ENCODE data around the gene HINFP. TPM values are rescaled to one million over a fixed set of nuclear protein-coding genes. Genes with fewer than 3 reads are reported as not detected.

The HINFP gene
- total RNA-seq, 2 donors from 2014 or later = 11.9 to 28.3 TPM

DNA sequence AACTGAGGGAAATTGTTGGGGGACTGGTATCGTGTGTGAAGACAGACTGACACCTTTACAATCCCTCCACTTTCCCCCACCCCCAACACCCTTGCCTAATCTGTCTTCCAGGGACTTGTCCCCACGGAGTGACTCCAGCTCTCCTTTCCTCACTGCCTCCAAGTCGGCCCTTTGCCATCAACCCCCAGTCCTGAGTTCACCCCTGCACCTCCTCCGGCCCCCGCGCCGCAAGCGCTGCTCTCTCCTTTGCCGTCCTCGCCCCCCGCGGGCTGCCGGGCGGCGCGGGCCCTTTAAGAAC lies 27.3 kb downstream of the HINFP start:
- Histone ChIP-seq H3K27ac (no peak overlapping the region), H3K27me3 (peaks cover 0 to 11% of the 10 kb centered on the region in 2 donors), H3K9me3 (no peaks in the 10 kb centered on the region), H3K36me3 (replicated peaks in 1 of 2; ENCODE audit: insufficient read depth in 1 of 2, low read depth in 2 of 2) (no peaks in the 10 kb centered on the region), H3K4me1 (peaks cover 17% of the 10 kb centered on the region), H3K4me3 (peak overlapping the region in 1 of 2 donors; percentile 18)
- DNase-seq (no peak), ATAC-seq (peak; percentile 2)
- TF ChIP-seq, protein P1, sequence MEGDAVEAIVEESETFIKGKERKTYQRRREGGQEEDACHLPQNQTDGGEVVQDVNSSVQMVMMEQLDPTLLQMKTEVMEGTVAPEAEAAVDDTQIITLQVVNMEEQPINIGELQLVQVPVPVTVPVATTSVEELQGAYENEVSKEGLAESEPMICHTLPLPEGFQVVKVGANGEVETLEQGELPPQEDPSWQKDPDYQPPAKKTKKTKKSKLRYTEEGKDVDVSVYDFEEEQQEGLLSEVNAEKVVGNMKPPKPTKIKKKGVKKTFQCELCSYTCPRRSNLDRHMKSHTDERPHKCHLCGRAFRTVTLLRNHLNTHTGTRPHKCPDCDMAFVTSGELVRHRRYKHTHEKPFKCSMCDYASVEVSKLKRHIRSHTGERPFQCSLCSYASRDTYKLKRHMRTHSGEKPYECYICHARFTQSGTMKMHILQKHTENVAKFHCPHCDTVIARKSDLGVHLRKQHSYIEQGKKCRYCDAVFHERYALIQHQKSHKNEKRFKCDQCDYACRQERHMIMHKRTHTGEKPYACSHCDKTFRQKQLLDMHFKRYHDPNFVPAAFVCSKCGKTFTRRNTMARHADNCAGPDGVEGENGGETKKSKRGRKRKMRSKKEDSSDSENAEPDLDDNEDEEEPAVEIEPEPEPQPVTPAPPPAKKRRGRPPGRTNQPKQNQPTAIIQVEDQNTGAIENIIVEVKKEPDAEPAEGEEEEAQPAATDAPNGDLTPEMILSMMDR (IDR thresholded peaks at IDR 0.05) = no peak
- TF ChIP-seq POLR2A (IDR thresholded peaks at IDR 0.05) = no peak
- 1 to 3% methylated on average over 13 to 16 of the region's 16 CpGs for WGBS, 2 donors
- intact Hi-C loops (cut with DNase I) = no loop called here

GRCh38 chr11:119149018-119149785 lies 27.8 kb downstream of the HINFP start, which contains the start of gene ABCG4:
Gene ABCG4 (plus strand): TSS chr11:119149052. CDS start chr11:119149966, 914 bp downstream.
- Histone ChIP-seq H3K4me1 (peaks cover 17% of the 10 kb centered on the region), H3K4me3 (peak within 1 kb of the TSS in 1 of 2 donors; percentile 18), H3K27me3 (peaks cover 0 to 11% of the 10 kb centered on the region in 2 donors), H3K9me3 (no peaks in the 10 kb centered on the region), H3K27ac (no peak within 1 kb of the TSS), H3K36me3 (replicated peaks in 1 of 2; ENCODE audit: insufficient read depth in 1 of 2, low read depth in 2 of 2) (no peaks in the 10 kb centered on the region)
- TF ChIP-seq, protein P1 (IDR thresholded peaks at IDR 0.05) = no peak
- no peak for TF ChIP-seq POLR2A (IDR thresholded peaks at IDR 0.05)
- peak in 2 of 4 donors; percentile 33 to 35 for DNase-seq
- peak; percentile 34 for ATAC-seq
- intact Hi-C loops (cut with DNase I) = no loop called here
- WGBS, 2 donors = 0 to 1% methylated on average over 5 to 44 of the region's 73 CpGs

- no peak for ATAC-seq
- Histone ChIP-seq H3K27ac (no peak overlapping the region), H3K9me3 (no peaks in the 10 kb centered on the region), H3K27me3 (peaks cover 0 to 11% of the 10 kb centered on the region in 2 donors), H3K4me3 (no peak overlapping the region), H3K36me3 (replicated peaks in 1 of 2; ENCODE audit: insufficient read depth in 1 of 2, low read depth in 2 of 2) (no peaks in the 10 kb centered on the region), H3K4me1 (peaks cover 17% of the 10 kb centered on the region)
- DNase-seq = no peak
- TF ChIP-seq, protein P1 (IDR thresholded peaks at IDR 0.05) = no peak
- no peak for TF ChIP-seq POLR2A (IDR thresholded peaks at IDR 0.05)
- intact Hi-C loops (cut with DNase I) = no loop called here
- 33 to 41% methylated on average over 20 to 32 of the region's 33 CpGs for WGBS, 2 donors
Measured at GRCh38 chr11:119149786-119150275, 28.5 kb downstream of the HINFP start.

DNA sequence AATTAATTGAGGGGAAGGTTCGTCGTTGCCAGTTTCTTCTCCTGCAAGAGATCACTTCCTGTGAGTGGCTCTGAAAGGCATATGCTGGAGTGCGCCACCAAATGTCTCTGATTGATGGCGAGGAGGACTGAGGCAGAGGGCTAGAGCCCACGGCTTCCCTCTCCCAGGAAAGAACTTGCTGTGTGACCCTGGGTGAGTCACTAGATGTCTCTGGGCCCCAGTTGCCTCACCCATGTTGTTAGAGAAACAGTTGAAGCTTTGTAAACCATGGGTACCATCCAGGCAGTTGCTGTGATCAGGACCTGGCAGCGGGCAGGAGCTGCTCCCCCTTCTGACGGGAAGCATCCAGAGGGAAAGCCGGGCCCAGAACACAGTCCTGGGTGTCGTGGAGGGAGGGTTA lies 30.7 kb downstream of the HINFP start:
- no peak for ATAC-seq
- intact Hi-C loops (cut with DNase I) = no loop called here
- 79 to 83% methylated on average over 9 of the region's 9 CpGs for WGBS, 2 donors
- Histone ChIP-seq H3K4me3 (no peak overlapping the region), H3K27ac (no peak overlapping the region), H3K9me3 (no peaks in the 10 kb centered on the region), H3K36me3 (replicated peaks in 1 of 2; ENCODE audit: insufficient read depth in 1 of 2, low read depth in 2 of 2) (no peaks in the 10 kb centered on the region), H3K27me3 (peaks cover 0 to 11% of the 10 kb centered on the region in 2 donors), H3K4me1 (peaks cover 13% of the 10 kb centered on the region)
- DNase-seq = no peak
- no peak for TF ChIP-seq POLR2A (IDR thresholded peaks at IDR 0.05)
- TF ChIP-seq, protein P1 (IDR thresholded peaks at IDR 0.05) = no peak

All from body of pancreas (tissue), 4 donors.